GM10248 (cell line): ENCODE data around the gene TES.
"Not testable (repeated sequence)": the region's sequence is repeated elsewhere in the genome, so short reads cannot be mapped to it uniquely, and the experiment has no call there.

ENCODE experiments used
- CTCF ChIA-PET: fragments of 300-600 bp; sonication (Branson Sonifier 250); formaldehyde crosslinking; extraction: SDS; loops from one replicate; lab custom pipeline; 2021; ENCODE audit warnings: antibody characterized with exemption; lab: Yijun Ruan, JAX
- POLR2A ChIA-PET: fragments of 350-650 bp; sonication (Branson Sonifier 250); formaldehyde crosslinking; extraction: SDS; loops from one replicate; lab custom pipeline; 2020; ENCODE audit warnings: antibody characterized with exemption; lab: Yijun Ruan, JAX
- DNase-seq: peaks from one replicate; pipeline ENCODE4 v3.0.0; 2012; ENCODE audit errors: extremely low spot score
- CTCF ChIP-seq: IDR thresholded peaks from 2 replicates; pipeline ENCODE4 v1.5.1; 2012; ENCODE audit warnings: mild to moderate bottlenecking, low read depth; ENCODE audit errors: extremely low read depth, missing control alignments, control extremely low read depth

Gene TES

GRCh38 chr7:116284390-116284789 lies 74.1 kb downstream of the TES start:
- no peak for TF ChIP-seq CTCF
- no peak for DNase-seq
- ChIA-PET POLR2A (no interaction called here), CTCF (interaction anchor here (0.9 to 1.1 kb wide), 3 partner anchors 12 to 179 kb away, joined by 3 read pairs; no protein-coding TSS in a partner anchor)

GRCh38 chr7:116285252-116285651 lies 74.9 kb downstream of the TES start:
- ChIA-PET CTCF (interaction anchor here (0.9 to 1.4 kb wide), 4 partner anchors 18 to 180 kb away, joined by 3 to 5 read pairs (median 3); no protein-coding TSS in a partner anchor), POLR2A (no interaction called here)
- no peak for TF ChIP-seq CTCF
- no peak for DNase-seq

GRCh38 chr7:116290740-116291139 lies 80.4 kb downstream of the TES start:
- CTCF ChIA-PET = no interaction called here
- no peak for TF ChIP-seq CTCF
- no peak for DNase-seq
- POLR2A ChIA-PET = no interaction called here

GRCh38 chr7:116291937-116292336 lies 81.6 kb downstream of the TES start:
- CTCF ChIA-PET = no interaction called here
- TF ChIP-seq CTCF = no peak
- DNase-seq = no peak
- POLR2A ChIA-PET = no interaction called here

GRCh38 chr7:116292381-116292780 lies 82.0 kb downstream of the TES start:
- POLR2A ChIA-PET = no interaction called here
- CTCF ChIA-PET = no interaction called here
- no peak for TF ChIP-seq CTCF
- no peak for DNase-seq

- no peak for DNase-seq
- ChIA-PET CTCF (no interaction called here), POLR2A (no interaction called here)
- TF ChIP-seq CTCF = no peak
These were observed 82.8 kb downstream of the TES start for GRCh38 chr7:116293139-116293538.

- CTCF ChIA-PET = no interaction called here
These were observed 83.3 kb downstream of the TES start for GRCh38 chr7:116293633-116294032.

GRCh38 chr7:116295903-116296302 lies 85.6 kb downstream of the TES start:
- CTCF ChIA-PET, POLR2A ChIA-PET, DNase-seq: not testable (repeated sequence)

More at GRCh38 chr7:116293633-116294032, 83.3 kb downstream of the TES start:
- DNase-seq = no peak
- POLR2A ChIA-PET = no interaction called here
- TF ChIP-seq CTCF = no peak
